GM21381 (cell line): ENCODE data around the gene SSTR3.
A peak's percentile ranks its signal among the peaks of the same experiment; 100 is the strongest.
"Not testable (repeated sequence)": the region's sequence is repeated elsewhere in the genome, so short reads cannot be mapped to it uniquely, and the experiment has no call there.

Source experiments
- ATAC-seq: cut with Tn5 transposase; IDR thresholded peaks from one replicate; pipeline ENCODE4 v1.9.1; 2021; ENCODE audit warnings: mild to moderate bottlenecking, moderate library complexity; ENCODE audit not compliant: unreplicated experiment

The SSTR3 gene

GRCh38 chr22:37213218-37213855 is 1.1 kb upstream of the SSTR3 start:
- no peak for ATAC-seq

GRCh38 chr22:37211866-37212173 is 457 bp downstream of the SSTR3 start:
- ATAC-seq: no peak

GRCh38 chr22:37211075-37211865 is 1.0 kb downstream of the SSTR3 start:
- ATAC-seq: no peak

- ATAC-seq: no peak
Observed at GRCh38 chr22:37210041-37210803, 2.1 kb downstream of the SSTR3 start.

DNA sequence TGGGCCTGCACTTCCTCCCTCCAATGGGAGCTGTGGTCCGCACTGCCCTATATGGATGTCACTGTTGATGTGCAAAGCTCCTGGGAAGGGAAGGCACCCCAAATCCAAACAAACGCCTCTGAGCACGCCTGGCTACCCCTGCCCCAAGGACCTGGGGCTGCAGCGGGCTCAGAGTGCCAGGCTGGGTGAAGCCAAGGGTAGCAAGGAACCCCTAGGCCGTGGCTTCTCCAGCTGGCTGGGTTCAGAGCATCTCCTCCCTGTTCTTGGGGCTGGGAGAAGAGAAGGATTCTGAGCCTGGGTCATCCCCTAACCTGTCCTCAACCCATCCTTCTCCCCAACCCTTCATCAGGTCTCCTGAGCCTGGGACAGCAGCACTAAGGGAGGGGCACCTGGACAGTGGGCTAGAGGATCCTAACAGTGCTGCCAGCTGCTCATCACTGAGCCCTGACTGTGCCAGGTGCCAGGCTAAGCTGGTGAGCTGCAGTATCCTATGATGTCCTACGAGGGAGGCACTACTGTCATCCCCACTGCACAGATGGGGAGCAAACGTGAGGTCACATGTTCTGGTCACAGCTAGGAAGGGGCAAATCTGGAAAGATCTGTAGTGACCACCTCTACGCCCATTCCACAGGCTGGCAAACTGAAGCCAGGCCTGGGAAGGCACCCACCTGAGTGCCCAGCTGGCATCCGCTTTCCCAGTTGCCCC is 3.0 kb downstream of the SSTR3 start:
- ATAC-seq: no peak

- no peak for ATAC-seq
Observed at GRCh38 chr22:37208401-37209139, 3.7 kb downstream of the SSTR3 start.

DNA sequence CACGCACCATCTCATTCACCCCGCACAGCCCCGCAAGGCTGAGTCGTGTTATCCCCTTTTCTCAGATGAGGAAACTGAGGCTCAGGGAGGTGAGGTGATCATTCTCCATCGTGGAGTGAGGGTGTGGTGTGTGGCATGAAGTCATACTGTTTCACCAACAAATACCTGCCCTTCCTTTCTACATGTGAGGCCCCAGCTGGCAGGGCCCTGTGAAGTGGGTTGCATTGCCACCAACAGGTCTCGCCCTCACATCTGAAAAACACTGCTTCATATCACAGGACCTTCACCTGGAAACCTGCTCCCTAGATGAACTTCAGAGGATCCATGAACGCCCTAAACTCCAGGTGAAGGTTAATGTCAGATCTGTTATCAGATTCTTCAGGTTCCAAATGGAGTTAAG is 4.3 kb downstream of the SSTR3 start:
- ATAC-seq: no peak

GRCh38 chr22:37206841-37207821 is 5.1 kb downstream of the SSTR3 start:
- ATAC-seq: no peak

GRCh38 chr22:37206118-37206840 is 6.0 kb downstream of the SSTR3 start:
- no peak for ATAC-seq

DNA sequence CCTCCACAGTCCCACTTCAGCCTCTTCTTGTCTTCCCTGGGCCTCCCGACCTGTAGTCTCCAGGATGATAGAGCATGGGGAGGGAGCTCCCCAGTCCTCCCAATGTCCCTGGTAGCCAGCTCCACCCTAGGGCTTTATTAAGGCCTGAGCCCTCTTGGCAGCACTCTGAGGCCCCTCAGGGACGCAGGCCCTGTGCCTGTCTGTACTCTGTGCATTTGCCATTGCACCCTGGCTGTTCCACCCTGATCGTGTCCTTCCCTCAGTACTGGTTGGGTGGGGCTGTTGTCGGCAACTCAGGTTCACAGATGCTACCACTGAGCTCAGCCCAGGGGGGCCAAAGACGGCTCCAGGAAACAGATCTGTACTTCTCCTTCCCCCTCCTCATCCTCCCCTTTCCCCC is 7.2 kb downstream of the SSTR3 start:
- no peak for ATAC-seq

DNA sequence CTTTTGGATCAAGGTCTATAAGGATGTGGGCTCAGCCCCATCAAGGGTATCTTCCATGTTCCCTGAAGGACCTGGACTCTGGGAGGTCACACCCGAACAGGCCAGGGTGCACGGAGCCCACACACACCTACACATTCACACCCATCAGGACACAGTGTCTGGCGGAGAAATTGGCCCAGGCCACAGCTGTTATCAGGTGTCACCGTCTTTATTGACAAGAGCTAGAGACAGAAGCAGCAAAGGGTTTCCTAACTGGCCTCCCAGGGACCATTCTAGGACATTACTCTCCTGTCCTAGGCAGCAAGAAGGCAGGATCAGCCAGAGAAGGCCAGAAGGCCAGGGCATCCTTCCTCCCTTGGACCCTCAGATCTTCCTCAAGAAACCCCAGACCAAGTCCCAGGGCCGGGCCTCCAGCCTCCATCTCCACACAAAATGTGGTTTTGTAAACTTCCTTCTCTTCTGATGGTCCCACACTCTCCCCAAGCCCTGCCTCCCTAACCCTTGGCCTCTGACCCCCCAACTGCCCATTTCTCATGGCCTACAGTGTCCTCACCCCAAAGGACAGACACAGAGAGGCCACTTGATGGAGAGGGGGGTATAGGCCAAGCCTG is 8.1 kb downstream of the SSTR3 start:
- no peak for ATAC-seq

DNA sequence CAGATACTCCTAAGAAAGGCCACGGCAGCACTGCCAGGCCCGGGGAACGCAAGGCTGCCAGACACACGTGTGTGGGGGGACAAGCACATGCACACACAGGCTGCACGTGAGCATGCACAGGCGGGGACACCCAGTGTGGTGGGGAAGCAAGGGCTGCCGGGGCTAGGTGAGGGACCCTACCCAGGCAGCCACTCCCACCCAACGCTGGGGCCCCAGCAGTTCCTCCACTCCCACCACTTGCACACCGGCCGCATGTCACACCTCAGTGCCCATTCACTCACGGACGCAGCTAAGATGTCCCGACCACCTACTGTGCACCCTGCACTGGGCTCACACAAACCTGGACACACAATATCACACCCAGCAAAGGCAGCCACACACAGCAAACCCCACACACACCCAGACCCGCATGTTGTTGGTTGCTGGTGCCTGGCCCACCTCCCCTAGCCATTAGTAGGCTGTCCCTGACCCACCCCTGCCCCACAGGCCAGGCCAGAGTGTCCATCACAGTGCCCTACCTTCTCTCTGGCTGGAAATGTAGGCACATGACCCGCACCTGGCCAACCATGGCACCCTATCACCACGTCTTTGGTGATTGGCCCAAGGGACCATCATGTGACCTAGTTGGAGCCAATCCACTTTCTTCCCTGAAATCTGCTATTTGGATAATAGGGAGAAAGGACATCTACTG is 8.8 kb downstream of the SSTR3 start:
- no peak for ATAC-seq

GRCh38 chr22:37202716-37203115 is 9.6 kb downstream of the SSTR3 start:
- no peak for ATAC-seq

- no peak for ATAC-seq
Observed at GRCh38 chr22:37202001-37202555, 10.2 kb downstream of the SSTR3 start.

- ATAC-seq: not testable (repeated sequence)
Observed at GRCh38 chr22:37201443-37201820, 10.8 kb downstream of the SSTR3 start.

- ATAC-seq: no peak
Observed at GRCh38 chr22:37199760-37200108, 12.5 kb downstream of the SSTR3 start.

GRCh38 chr22:37199103-37199759 is 13.0 kb downstream of the SSTR3 start:
- ATAC-seq: peak; percentile 95
